ENCODE measurements around the gene ZNF862. TPM values are rescaled to one million over a fixed set of nuclear protein-coding genes. Genes with fewer than 3 reads are reported as not detected.

ZNF862 gene
- total and polyA plus RNA-seq, 2 donors (not counting 3 experiments of a cell fraction or from before 2014, with no cell fraction given), result 10.8 to 14.7 TPM

DNA sequence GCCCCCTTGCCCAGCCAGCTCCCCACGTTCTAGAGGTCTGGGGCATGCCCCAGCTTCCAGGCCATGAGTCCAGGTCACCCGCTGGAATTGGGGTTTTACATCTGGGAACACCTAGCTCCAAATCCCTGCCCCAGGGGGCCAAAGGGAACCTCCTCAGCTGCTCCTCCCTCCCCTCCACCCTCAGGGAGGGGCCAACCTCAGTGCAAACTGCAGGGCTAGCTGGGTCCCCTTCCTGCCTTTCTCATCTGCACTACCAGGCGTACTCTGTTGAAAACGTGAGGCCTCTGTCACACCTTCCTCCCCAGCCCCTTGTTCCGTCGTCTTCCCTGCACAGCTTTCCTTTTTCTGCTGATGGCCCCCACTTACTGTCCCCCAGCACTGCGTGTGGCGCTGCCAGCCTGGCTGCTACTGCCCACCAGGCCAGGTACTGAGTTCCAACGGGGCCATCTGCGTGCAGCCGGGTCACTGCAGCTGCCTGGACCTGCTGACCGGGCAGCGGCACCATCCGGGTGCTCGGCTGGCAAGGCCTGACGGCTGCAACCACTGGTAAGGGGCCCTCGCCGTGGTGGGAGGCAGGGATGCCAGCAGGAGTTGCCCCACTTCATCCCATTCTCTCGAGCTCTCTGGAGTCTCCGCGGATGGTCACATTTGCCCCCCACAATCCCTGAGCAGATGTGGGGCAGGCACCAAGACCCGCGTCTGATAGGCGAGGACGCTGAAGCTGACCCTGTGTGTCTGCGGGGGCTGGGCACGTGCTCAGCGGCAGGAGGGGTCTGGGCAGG, 24.7 kb upstream of the ZNF862 start:
- dilution Hi-C loops (cut with MboI; ENCODE audit: extremely low pct_ligation_motif_present, low sequenced_read_pairs), result no loop called here
- no peaks in the 10 kb centered on the region for H4K20me1 ChIP-seq (replicated peaks; ENCODE audit: control insufficient read depth, extremely low read depth, insufficient read depth, low read length)
- ChIA-PET CTCF (no interaction called here), POLR2A (no interaction called here)
- H3K9me3 ChIP-seq (replicated peaks; ENCODE audit: control insufficient read depth, insufficient read depth, low read length), result no peaks in the 10 kb centered on the region
- no peak overlapping the region for H3K4me3 ChIP-seq (replicated peaks in 1 of 3; ENCODE audit: insufficient read depth in 1 of 3, low read depth in 1 of 3, low read length in 3 of 3)
- no peaks in the 10 kb centered on the region for H3K27me3 ChIP-seq (ENCODE audit: control insufficient read depth in 2 of 2, insufficient read depth in 2 of 2, low read length in 2 of 2)
- no peaks in the 10 kb centered on the region for H3K4me1 ChIP-seq (ENCODE audit: control insufficient read depth, extremely low read depth, insufficient read depth, low read length)
- no peaks in the 10 kb centered on the region for H3K79me2 ChIP-seq (ENCODE audit: control insufficient read depth, insufficient read depth, low read length)
- no peak overlapping the region for H3K27ac ChIP-seq (ENCODE audit: insufficient read depth, low read depth, low read length)
- H2AFZ ChIP-seq (ENCODE audit: low read depth, low read length), result no peak overlapping the region
- FAIRE-seq (no peak), DNase-seq (ENCODE audit: low read depth, low spot score) (no peak)
- no peaks in the 10 kb centered on the region for H3K9me1 ChIP-seq (replicated peaks; ENCODE audit: control insufficient read depth, extremely low read depth, insufficient read depth, low read length)
- H3K9ac ChIP-seq (replicated peaks; ENCODE audit: extremely low read depth, insufficient read depth, low read length), result no peak overlapping the region
- BruUV-seq (replicated peaks), result no TSS peak
- intact Hi-C loops (cut with micrococcal nuclease), result no loop called here
- TF ChIP-seq, protein P1, sequence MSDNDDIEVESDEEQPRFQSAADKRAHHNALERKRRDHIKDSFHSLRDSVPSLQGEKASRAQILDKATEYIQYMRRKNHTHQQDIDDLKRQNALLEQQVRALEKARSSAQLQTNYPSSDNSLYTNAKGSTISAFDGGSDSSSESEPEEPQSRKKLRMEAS (IDR thresholded peaks at IDR 0.05; ENCODE audit: insufficient read depth, insufficient read length), result no peak
- TF ChIP-seq JUN (IDR thresholded peaks at IDR 0.05; ENCODE audit: borderline replicate concordance, insufficient read depth, insufficient read length, low read depth) (no peak), EZH2 (IDR thresholded peaks at IDR 0.05; ENCODE audit: borderline replicate concordance, low read depth, low read length, severe bottlenecking) (no peak), GATA2 (IDR thresholded peaks at IDR 0.05; ENCODE audit: insufficient read depth, insufficient read length, low read depth, low read length) (no peak), POLR2AphosphoS5 (IDR thresholded peaks at IDR 0.05; ENCODE audit: insufficient read depth, low read depth, low read length) (no peak), MYC (IDR thresholded peaks at IDR 0.05; ENCODE audit: low read depth, low read length) (no peak), POLR2A (IDR thresholded peaks at IDR 0.05; ENCODE audit: low read depth, low read length) (no peak), FOS (IDR thresholded peaks at IDR 0.05; ENCODE audit: borderline replicate concordance, insufficient read depth, low read length) (no peak)
- TF ChIP-seq, protein P2, sequence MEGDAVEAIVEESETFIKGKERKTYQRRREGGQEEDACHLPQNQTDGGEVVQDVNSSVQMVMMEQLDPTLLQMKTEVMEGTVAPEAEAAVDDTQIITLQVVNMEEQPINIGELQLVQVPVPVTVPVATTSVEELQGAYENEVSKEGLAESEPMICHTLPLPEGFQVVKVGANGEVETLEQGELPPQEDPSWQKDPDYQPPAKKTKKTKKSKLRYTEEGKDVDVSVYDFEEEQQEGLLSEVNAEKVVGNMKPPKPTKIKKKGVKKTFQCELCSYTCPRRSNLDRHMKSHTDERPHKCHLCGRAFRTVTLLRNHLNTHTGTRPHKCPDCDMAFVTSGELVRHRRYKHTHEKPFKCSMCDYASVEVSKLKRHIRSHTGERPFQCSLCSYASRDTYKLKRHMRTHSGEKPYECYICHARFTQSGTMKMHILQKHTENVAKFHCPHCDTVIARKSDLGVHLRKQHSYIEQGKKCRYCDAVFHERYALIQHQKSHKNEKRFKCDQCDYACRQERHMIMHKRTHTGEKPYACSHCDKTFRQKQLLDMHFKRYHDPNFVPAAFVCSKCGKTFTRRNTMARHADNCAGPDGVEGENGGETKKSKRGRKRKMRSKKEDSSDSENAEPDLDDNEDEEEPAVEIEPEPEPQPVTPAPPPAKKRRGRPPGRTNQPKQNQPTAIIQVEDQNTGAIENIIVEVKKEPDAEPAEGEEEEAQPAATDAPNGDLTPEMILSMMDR (IDR thresholded peaks at IDR 0.05; ENCODE audit: extremely low read depth in 1 of 2, insufficient read depth in 1 of 2, low read depth in 1 of 2, low read length in 2 of 2), result no peak
- H3K36me3 ChIP-seq (ENCODE audit: control insufficient read depth in 2 of 2, extremely low read depth in 1 of 2, insufficient read depth in 2 of 2, low read length in 2 of 2), result no peaks in the 10 kb centered on the region
- H3K4me2 ChIP-seq (ENCODE audit: insufficient read depth, low read length), result no peak overlapping the region

Measured in endothelial cell of umbilical vein (primary cell).